Activated B cell treated with CpG ODN at 0.5 μM for 24 hours (primary cell): ENCODE data around the gene RPLP2. TPM values are rescaled to one million over a fixed set of nuclear protein-coding genes. Genes with fewer than 3 reads are reported as not detected.

Experiments
- ATAC-seq: fragments of 200-7000 bp; cut with Tn5 transposase; one replicate; pipeline ENCODE4 v1.10.0; 2021; ENCODE audit warnings: low read depth, mild to moderate bottlenecking, moderate library complexity
- CTCF ChIA-PET: fragments of 350-600 bp; sonication (Branson Sonifier 250); formaldehyde crosslinking; loops from one replicate; lab custom pipeline; 2021; ENCODE audit warnings: antibody characterized with exemption; lab: Charles Lee
- POLR2A ChIA-PET: fragments of 350-600 bp; sonication (Branson Sonifier 250); formaldehyde crosslinking; loops from one replicate; lab custom pipeline; 2021; ENCODE audit warnings: antibody characterized with exemption; lab: Charles Lee
- DNase-seq: peaks from one replicate; pipeline ENCODE4 v3.0.0; 2022
- H3K27ac Mint-ChIP-seq: one replicate; pipeline ENCODE4 v1.8.0; 2020; ENCODE audit warnings: mixed read lengths
- H3K27me3 Mint-ChIP-seq: one replicate; pipeline ENCODE4 v1.8.0; 2021; ENCODE audit warnings: mixed read lengths
- H3K36me3 Mint-ChIP-seq: one replicate; pipeline ENCODE4 v1.8.0; 2021; ENCODE audit warnings: low read depth, mixed read lengths
- H3K4me1 Mint-ChIP-seq: one replicate; pipeline ENCODE4 v1.8.0; 2021; ENCODE audit warnings: mixed read lengths
- H3K4me3 Mint-ChIP-seq: one replicate; pipeline ENCODE4 v1.8.0; 2020; ENCODE audit warnings: mild to moderate bottlenecking, mixed read lengths
- H3K9me3 Mint-ChIP-seq: one replicate; pipeline ENCODE4 v1.8.0; 2020; ENCODE audit warnings: mixed read lengths
- intact Hi-C: fragments of 100-400 bp; cut with micrococcal nuclease; formaldehyde crosslinking; loops from one replicate; pipeline ENCODE4 v1.15.1; 2024
- total RNA-seq: library from RNA; stranded (reverse); gene quantifications from 2 replicates; pipeline ENCODE4 v1.2.3, GENCODE V29; 2022
- TF ChIP-seq, protein P1 (sequence below): fragments of 200-600 bp; IDR thresholded peaks from one replicate; pipeline ENCODE4 v1.8.0; 2022; ENCODE audit warnings: antibody characterized with exemption, mild to moderate bottlenecking

The RPLP2 gene
- total RNA-seq, 1 donor from 2014 or later, result 4,124 TPM

DNA sequence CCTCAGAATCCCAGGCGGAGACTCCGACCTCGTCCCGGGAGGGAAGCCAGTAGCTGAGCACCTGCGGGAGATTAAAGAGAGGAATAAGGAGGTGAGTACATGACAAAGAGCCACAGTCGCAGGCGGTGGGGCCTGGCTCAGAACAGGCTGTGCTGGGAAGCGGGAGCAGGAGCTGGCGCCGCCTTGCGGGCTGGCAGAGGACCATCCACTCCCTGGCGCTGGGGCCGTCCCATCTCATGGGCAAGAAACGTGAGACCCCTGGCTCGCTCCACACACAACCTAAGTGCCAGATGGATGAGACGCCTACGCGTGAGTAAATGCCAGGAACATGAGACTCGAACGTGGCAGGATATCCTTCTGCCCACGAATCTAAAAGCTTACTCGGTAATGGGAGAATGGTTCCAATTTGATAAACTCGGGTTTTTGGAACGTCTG is 26.2 kb upstream of the RPLP2 start:
- peaks cover 2% of the 10 kb centered on the region for H3K4me1 Mint-ChIP-seq
- H3K36me3 Mint-ChIP-seq, result peaks cover 4% of the 10 kb centered on the region
- ATAC-seq (peak; percentile 76), DNase-seq (no peak)
- CTCF ChIA-PET, result interaction anchor here (1.3 kb wide), 1 partner anchor 12 kb away, joined by 3 read pairs; no protein-coding TSS in a partner anchor
- no peaks in the 10 kb centered on the region for H3K27me3 Mint-ChIP-seq
- POLR2A ChIA-PET, result interaction anchor here (0.7 kb wide), 1 partner anchor 12 kb away, joined by 4 read pairs; no protein-coding TSS in a partner anchor
- TF ChIP-seq, protein P1, sequence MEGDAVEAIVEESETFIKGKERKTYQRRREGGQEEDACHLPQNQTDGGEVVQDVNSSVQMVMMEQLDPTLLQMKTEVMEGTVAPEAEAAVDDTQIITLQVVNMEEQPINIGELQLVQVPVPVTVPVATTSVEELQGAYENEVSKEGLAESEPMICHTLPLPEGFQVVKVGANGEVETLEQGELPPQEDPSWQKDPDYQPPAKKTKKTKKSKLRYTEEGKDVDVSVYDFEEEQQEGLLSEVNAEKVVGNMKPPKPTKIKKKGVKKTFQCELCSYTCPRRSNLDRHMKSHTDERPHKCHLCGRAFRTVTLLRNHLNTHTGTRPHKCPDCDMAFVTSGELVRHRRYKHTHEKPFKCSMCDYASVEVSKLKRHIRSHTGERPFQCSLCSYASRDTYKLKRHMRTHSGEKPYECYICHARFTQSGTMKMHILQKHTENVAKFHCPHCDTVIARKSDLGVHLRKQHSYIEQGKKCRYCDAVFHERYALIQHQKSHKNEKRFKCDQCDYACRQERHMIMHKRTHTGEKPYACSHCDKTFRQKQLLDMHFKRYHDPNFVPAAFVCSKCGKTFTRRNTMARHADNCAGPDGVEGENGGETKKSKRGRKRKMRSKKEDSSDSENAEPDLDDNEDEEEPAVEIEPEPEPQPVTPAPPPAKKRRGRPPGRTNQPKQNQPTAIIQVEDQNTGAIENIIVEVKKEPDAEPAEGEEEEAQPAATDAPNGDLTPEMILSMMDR, result no peak
- intact Hi-C loops, result no loop called here
- no peak overlapping the region for H3K27ac Mint-ChIP-seq
- H3K9me3 Mint-ChIP-seq, result no peaks in the 10 kb centered on the region
- H3K4me3 Mint-ChIP-seq, result no peak overlapping the region

DNA sequence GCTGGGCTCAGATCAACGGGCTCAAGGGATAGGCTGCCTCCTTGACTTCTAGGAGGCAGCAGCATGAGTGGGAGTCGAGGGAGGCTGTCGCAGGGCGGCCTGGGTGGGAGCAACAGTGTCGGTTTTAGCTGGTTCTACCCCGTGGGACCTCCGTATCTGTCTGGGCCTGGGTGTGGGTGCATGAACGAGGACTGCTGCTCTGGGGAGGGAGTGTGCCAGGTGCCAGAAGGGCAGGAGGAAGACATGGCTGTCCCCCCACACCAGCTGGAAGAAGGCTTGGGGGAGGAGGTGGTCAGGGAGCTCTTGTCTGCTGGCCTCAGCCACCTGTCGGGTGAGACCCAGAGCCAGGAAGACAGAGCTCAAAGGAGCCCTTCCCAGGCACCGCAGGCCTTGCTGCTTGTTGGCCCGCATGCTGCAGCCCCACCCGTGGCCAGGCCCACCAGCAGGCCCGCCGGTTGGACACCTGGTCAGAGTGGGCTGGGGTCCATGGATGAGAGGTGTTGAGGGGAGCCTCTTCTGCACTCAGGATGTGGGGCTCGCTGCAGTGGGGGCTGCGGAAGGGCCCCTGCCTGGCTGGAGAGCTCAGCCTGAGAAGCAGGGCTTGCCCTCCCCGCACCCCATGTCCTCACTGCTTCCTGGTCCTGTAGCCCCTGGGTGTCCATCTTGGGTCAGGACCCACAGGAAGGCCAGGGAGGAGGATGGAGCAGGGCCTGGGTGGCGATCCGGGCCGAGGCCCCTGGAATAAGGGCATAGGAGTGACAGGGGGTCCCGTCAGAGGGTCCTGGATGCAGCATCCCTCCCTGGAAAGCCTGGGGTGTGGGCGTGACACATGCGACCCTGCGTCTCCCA is 23.3 kb upstream of the RPLP2 start:
- ChIA-PET CTCF (no interaction called here), POLR2A (no interaction called here)
- Mint-ChIP-seq H3K27me3 (peaks cover 2% of the 10 kb centered on the region), H3K4me1 (peaks cover 5% of the 10 kb centered on the region), H3K36me3 (peaks cover 6% of the 10 kb centered on the region), H3K27ac (no peak overlapping the region), H3K4me3 (no peak overlapping the region), H3K9me3 (no peaks in the 10 kb centered on the region)
- ATAC-seq (no peak), DNase-seq (no peak)
- intact Hi-C loops, result no loop called here
- TF ChIP-seq, protein P1, result no peak

DNA sequence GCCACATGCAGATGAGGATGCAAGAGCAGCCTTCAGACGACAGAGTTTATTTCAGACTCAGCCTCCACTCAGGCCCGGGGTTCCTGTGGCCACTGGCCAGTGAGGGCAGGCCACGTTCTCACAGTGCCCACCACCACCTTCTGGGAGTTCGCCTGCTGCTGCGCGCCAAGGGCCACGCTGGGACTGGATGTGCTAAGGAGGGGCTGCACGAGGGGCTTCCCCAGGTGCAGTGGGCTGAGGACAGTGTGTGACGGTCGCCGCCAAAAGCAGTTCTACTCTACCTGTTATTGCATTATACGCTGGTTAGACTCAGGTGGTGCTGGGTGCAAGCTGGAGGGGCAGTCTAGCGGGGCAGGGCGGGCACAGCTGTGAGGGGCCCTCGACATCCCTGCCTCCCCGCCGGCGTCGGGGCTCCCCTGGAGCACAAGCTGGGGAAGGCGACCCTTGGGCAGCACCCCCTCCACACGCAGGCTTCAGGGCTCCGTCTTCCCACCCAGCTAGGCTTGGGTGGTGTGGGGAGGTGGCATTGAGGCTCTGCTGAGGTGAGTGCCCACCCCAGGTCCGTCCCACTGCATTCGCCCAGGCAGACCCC is 22.6 kb upstream of the RPLP2 start:
- Mint-ChIP-seq H3K4me3 (no peak overlapping the region), H3K27me3 (peaks cover 2% of the 10 kb centered on the region), H3K9me3 (no peaks in the 10 kb centered on the region), H3K27ac (no peak overlapping the region), H3K4me1 (peaks cover 5% of the 10 kb centered on the region), H3K36me3 (peaks cover 9% of the 10 kb centered on the region)
- POLR2A ChIA-PET, result no interaction called here
- CTCF ChIA-PET, result no interaction called here
- ATAC-seq (no peak), DNase-seq (no peak)
- intact Hi-C loops, result no loop called here
- TF ChIP-seq, protein P1, result no peak

DNA sequence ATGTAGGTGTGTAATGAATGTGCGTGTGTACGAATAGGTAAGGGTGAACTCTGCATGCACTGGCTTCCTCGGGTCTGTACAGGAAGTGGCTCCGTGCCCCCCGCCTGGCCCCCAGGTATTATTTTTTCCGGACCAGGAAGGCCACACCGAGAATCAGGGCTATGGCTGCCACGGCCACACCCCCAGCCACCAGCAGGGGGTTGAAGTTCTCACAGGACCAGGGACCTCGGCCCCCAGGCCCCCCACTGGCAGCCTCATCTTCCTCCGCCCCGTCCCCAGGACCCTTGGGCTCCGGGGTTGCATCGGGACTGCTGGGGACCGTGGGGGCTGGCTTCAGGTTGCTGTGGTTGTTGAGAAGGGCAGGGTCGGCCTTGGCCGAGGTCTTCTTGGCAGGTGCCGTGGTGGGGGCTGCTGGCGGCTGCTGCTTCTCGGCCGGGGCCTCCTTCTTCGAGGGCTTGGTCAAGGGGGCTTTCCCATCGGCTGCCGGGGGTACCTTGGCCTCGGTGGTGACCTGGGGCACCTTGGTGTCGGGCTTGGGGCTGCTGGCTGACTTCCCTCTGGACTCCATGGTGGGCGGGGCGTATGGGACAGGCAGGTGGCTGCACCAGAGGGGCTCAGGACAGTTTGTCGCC is 21.6 kb upstream of the RPLP2 start:
- peaks cover 2% of the 10 kb centered on the region for H3K27me3 Mint-ChIP-seq
- H3K4me3 Mint-ChIP-seq, result no peak overlapping the region
- no peak for ATAC-seq
- POLR2A ChIA-PET, result no interaction called here
- H3K9me3 Mint-ChIP-seq, result no peaks in the 10 kb centered on the region
- CTCF ChIA-PET, result no interaction called here
- DNase-seq, result no peak
- intact Hi-C loops, result no loop called here
- H3K36me3 Mint-ChIP-seq, result peaks cover 12% of the 10 kb centered on the region
- H3K27ac Mint-ChIP-seq, result no peak overlapping the region
- H3K4me1 Mint-ChIP-seq, result peaks cover 5% of the 10 kb centered on the region
- TF ChIP-seq, protein P1, result no peak
